ENCODE measurements around the gene MEA1.
"Not testable (repeated sequence)": the region's sequence is repeated elsewhere in the genome, so short reads cannot be mapped to it uniquely, and the experiment has no call there.

MEA1 gene

DNA sequence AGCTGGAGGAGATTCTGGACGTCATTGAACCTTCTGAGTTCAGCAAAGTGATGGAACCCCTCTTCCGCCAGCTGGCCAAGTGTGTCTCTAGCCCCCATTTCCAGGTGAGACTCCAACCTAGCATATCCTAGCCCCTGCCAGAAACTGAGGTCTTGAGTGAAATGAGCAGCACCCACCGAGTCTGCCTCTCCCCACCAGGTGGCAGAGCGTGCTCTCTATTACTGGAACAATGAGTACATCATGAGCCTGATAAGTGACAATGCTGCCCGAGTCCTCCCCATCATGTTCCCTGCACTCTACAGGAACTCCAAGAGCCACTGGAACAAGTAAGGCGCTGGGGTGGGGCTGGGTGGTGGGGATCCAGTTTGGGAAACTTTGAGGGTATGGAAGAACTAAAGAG is 4.6 kb downstream of the MEA1 start:
- DNase-seq (ENCODE audit: low spot score) = no peak

DNA sequence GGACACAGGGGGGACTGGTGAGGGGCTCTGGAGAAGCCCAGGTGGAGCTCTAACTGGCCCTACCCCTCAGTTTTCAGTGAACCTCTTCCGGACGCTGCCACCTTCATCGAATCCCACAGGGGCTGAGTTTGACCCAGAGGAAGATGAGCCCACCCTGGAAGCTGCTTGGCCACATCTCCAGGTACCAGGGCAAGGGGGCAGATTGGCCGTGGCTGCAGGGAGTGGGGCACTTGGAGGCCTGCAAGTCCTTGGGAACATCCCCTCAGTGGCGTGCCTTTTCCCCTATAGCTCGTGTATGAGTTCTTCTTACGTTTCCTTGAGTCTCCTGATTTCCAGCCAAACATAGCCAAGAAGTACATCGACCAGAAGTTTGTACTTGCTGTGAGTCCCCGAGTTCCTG is 6.6 kb downstream of the MEA1 start:
- DNase-seq (ENCODE audit: low spot score) = no peak

GRCh38 chr6:43006251-43006650 is 7.5 kb downstream of the MEA1 start:
- DNase-seq (ENCODE audit: low spot score) = no peak

- DNase-seq (ENCODE audit: low spot score) = no peak
Observed at GRCh38 chr6:43005844-43006243, 7.9 kb downstream of the MEA1 start.

DNA sequence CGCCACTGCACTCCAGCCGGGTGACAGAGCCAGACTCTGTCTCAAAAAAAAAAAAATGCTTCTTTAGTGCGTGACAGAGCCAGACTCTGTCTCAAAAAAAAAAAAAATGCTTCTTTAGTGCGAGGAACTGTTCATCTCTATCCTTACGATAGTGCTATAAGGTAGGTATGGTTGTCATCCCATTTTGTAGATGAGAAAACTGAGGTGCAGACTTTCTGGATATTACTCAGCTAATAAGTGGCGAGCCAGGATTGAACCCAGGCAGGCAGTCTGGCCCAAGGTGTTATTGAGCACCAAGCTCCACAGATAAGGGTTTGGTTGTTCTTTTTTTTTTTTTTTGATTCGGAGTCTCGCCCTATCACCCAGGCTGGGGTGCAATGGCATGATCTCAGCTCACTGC is 11.9 kb downstream of the MEA1 start:
- DNase-seq (ENCODE audit: low spot score) = no peak

- not testable (repeated sequence) for DNase-seq (ENCODE audit: low spot score)
Observed at GRCh38 chr6:42998205-42998604, 15.5 kb downstream of the MEA1 start.

- DNase-seq (ENCODE audit: low spot score) = no peak
Observed at GRCh38 chr6:42996513-42996912, 17.2 kb downstream of the MEA1 start.

- DNase-seq (ENCODE audit: low spot score) = no peak
Observed at GRCh38 chr6:42993445-42993844, 20.3 kb downstream of the MEA1 start.

GRCh38 chr6:42989923-42990322 is 23.8 kb downstream of the MEA1 start:
- no peak for DNase-seq (ENCODE audit: low spot score)

DNA sequence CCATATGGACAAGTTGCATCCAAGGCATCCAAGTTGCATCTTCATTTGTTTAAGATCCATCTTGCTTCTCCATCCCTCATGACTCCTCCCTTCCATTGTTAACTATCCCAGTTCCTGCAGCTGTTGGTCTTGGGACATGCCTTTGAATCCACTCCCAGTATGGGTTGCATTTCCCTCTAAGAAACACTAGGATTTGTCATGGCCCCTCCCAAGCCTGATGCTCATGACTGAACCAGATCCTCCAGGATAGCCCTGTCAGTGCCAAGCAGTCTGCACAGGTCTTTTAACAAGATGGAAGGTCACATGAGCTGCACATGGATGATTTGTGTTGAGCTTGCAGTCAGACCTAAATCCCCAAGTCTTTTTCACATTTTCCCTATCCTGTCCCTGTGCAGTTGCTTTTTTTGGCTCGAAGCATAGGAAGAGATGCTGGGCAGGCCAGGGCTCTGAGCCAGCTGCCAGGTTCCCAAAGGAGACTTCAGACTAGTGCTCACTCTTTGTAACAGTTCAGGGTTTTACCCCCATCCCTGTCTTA is 25.2 kb downstream of the MEA1 start:
- DNase-seq (ENCODE audit: low spot score) = no peak

DNA sequence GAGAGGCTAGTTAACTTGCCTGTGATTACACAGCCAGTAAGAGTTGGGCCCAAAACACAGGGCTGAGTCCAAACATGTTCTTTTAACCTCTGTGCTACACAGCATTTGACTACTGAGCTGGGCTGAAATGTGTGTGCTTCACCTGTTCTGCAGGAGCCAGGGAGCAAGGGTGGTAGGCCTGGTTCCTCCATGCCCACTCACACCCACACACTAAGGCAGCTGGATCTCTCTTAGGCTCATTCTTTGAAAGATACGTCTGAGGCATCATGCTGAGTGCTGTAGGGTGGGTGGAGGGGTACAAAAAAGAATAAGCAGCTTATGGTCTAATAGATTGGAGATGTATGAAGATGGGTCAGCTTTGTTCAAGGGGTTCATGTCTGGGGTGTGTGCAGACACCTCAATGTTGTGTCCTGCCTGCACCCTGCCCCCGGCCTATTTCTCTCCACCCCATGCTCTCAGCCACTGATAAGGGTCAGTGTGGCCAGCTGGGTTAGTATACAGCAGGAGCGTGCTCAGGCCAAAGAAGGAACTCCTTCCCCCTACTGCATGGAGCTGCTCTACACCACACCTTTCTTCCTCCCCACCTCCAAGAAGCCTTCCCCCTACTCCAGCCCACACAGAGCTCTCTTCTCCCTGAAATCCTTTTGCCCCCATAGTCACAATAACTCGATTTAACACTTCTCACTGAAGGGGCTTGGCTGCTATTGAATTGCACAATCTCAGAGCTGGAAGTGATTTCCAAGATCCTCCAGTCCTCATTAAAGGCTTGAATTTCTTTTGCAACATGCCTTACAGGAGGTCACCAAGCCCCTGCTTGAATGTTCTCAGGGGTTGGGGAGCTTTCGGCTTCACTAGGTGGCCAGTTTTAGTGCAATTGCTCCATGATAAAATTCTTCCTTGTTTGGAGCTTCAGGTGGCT is 26.0 kb downstream of the MEA1 start:
- no peak for DNase-seq (ENCODE audit: low spot score)

- no peak for DNase-seq (ENCODE audit: low spot score)
Observed at GRCh38 chr6:42984924-42985475, 28.7 kb downstream of the MEA1 start.

DNA sequence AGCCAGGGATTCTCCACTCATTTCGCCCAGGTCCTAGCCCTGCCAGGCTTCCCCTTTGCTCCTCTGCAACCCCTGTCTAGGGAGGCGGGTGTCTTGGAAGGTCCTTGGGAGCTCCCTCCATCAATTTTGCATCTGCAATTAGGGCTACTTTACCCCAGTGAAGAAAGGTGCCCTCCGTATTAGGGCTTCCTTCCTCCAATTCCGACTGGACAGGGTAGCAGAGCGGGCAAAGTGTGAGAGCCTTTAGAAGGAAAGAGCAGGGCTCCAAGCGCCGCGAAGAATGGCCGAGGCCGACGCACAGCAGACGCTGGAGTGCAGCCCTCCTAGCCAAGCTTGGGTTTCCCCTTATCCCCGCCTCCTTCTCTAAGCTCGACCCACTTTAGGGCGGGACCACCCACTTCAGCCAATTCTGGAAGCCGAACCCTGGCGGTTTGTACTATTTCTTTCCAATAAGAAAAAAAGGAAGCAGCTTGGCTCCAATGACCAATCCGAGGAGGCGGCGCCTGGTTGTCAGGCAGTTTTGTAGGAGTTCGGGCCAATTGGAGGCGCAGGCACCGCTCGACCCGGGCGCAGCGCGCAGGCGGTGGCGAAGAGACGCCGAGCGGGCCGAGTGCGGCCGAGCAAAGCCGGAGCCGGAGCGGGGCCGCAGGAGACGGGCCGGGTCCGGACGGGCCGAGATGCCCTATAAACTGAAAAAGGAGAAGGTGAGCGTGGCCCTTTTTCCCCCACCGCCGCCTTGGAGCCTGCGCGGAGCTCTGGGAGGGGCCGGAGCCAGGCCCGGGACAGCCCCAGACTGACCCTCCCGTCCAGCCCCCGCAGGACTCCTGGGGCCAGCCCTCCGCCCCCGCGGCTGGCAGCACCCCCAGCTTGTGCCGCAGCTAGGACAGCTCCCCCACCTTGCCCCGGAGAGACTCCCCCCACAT is 29.5 kb downstream of the MEA1 start, which contains the start of gene PPP2R5D:
Gene PPP2R5D (plus strand): TSS at position 570 of the 923 bp plus-strand sequence. CDS start 108 bp downstream, at position 678.
- DNase-seq (ENCODE audit: low spot score) = peak; percentile 99

- DNase-seq (ENCODE audit: low spot score) = no peak
Observed at GRCh38 chr6:42981836-42982235, 31.9 kb downstream of the MEA1 start.

- no peak for DNase-seq (ENCODE audit: low spot score)
Observed at GRCh38 chr6:42979523-42980177, 34.1 kb downstream of the MEA1 start.

- peak; percentile 84 for DNase-seq (ENCODE audit: low spot score)
Observed at GRCh38 chr6:42978839-42979522, 34.8 kb downstream of the MEA1 start, which contains the start of gene PEX6. TSS of gene PEX6 (minus strand) at chr6:42979181. CDS start at chr6:42979150, 31 bp downstream.

DNA sequence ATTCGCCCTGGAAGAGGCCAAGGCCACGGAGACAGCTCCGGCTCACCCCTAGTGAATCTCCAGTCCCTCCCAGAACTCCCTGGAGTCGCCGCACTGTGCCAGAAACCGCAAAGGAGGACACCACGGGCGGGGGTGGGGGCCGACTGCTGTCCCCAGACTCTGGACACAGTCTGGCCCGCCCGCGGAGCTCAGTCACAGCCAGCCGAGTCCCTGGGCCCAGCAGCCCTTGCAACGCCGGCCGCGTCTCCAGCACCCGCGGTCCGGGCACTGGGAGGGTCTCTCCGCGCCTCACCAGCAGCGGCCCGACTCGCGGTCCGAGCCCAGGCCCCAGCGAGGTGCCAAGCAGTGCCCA is 35.3 kb downstream of the MEA1 start:
- DNase-seq (ENCODE audit: low spot score) = no peak

DNA sequence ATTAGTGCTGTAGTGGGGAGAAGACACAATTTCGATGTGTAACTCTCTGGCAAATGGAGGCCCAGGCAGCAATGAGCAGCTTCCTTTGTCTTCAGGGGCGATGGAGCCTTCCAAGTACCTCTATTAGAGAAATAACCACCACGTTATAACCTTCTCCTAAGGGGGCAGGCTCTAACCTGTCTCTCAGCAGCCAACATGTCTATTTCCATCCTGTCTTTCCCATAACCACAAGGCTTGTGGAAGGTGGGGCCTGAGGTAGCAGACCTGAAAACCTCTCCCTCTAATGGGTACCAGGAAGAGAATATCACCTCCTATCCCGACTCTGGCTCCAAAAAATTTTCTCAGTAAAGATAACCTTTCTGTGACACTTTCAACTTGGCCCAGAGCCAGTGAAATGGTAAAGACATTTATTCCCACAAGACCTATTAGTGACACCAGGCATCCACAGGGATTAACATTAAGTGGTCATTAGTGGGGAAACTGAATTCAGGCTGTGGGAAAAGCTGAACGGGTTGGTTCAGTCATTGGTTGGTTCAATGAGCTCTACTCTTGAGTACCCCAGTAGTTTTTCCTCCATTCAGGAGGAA is 38.7 kb downstream of the MEA1 start:
- DNase-seq (ENCODE audit: low spot score) = no peak

DNA sequence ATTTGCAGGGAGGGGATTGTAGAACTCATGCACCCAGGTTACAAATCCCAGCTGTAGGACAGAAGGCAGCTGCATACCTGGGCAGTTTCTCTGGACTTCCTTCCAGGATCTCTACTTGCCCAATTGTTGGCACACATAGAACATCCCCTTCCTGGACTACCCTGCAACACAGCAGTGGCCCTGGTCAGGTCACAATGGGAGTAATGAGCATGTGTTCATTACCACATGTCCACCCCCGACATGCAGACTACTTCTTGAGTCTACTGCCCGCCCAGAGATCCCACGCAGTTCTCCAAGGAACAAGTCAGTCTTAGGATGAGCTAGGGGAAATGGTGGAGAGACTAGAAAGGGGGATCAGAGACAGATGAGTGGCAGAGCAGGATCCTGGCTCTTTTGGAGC is 39.8 kb downstream of the MEA1 start:
- DNase-seq (ENCODE audit: low spot score) = no peak

- no peak for DNase-seq (ENCODE audit: low spot score)
Observed at GRCh38 chr6:42971746-42972327, 41.9 kb downstream of the MEA1 start.

All from putamen (tissue), 1 donor.